ENCODE results near the gene COL19A1. TPM values are rescaled to one million over a fixed set of nuclear protein-coding genes. Genes with fewer than 3 reads are reported as not detected.

The COL19A1 gene
- total RNA-seq, 4 donors from 2014 or later, result 0.19 TPM; not detected in 3

DNA sequence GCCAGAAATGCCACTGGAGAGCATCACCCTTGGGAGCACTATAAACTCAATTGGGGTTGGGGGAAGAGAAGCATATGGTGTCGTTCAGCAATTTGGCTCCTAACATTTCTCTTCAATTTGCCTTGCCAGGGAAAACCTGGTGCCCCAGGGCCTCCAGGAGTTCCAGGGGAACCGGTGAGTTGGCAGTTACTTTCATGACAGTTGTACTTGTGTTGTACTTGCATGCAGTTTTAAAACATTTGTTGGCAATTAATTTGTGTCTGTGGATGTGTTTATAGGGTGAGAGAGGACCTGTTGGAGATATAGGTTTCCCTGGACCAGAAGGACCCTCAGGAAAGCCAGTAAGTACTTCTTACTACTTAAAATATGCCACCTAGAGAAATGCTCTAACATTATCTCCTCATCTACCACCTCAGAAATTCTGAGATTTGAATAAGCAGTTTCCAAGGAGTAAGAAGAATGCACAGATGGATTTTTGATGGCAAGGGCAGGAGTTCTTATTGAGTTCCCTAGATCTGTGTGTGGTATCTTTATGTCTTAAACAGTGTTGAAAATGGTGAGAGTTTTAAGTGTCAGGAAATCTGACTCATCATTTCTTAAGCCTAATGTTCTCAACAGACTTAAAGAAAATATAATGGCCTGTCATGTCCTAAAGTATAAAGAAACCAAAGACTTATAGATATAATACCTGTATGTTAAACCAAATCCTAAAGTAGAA, 314.0 kb downstream of the COL19A1 start:
- no peaks in the 10 kb centered on the region for H3K4me1 ChIP-seq
- no peaks in the 10 kb centered on the region for H3K27me3 ChIP-seq
- 66 to 78% methylated on average over 1 to 2 of the region's 2 CpGs for WGBS, 2 donors
- TF ChIP-seq, protein P1, sequence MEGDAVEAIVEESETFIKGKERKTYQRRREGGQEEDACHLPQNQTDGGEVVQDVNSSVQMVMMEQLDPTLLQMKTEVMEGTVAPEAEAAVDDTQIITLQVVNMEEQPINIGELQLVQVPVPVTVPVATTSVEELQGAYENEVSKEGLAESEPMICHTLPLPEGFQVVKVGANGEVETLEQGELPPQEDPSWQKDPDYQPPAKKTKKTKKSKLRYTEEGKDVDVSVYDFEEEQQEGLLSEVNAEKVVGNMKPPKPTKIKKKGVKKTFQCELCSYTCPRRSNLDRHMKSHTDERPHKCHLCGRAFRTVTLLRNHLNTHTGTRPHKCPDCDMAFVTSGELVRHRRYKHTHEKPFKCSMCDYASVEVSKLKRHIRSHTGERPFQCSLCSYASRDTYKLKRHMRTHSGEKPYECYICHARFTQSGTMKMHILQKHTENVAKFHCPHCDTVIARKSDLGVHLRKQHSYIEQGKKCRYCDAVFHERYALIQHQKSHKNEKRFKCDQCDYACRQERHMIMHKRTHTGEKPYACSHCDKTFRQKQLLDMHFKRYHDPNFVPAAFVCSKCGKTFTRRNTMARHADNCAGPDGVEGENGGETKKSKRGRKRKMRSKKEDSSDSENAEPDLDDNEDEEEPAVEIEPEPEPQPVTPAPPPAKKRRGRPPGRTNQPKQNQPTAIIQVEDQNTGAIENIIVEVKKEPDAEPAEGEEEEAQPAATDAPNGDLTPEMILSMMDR (IDR thresholded peaks at IDR 0.05), result no peak
- TF ChIP-seq POLR2A (IDR thresholded peaks at IDR 0.05), result no peak
- no peak overlapping the region for H3K27ac ChIP-seq
- no peaks in the 10 kb centered on the region for H3K36me3 ChIP-seq
- no peaks in the 10 kb centered on the region for H3K9me3 ChIP-seq
- no peak overlapping the region for H3K4me3 ChIP-seq
- DNase-seq, result no peak
- intact Hi-C loops (cut with DNase I), result no loop called here

DNA sequence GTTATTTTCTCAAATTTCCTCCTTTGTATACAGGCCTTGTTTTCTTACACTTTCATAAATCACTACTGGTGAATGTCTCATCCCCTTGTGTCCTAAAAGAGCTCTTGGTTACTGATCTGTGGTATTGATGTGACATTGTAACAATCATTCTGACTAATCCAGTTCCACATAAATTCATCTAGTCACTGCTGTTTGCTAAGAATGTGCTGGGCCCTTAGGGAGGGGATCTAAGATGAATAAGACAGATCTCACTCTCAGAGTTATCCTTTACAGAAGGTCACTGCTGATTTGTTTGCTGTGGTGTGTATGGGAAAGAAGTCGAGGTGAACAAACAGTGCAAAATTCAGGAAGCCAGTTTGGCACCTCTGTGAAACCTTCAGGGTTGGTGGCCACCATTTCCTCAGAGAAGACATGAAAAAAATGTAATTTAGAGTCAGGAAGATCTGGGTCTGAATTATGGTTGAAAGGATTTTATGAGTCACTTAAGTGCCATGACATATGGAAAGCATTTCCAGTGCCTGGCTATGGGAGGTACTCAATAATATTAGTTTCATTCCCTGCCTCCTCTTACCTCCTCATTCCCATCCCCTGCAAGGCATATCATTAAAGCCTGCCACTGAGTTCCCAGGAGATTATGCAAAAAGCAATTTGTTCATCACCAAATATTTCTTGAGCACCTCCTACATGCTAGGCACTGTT, 314.7 kb downstream of the COL19A1 start:
- Histone ChIP-seq H3K4me1 (no peaks in the 10 kb centered on the region), H3K9me3 (no peaks in the 10 kb centered on the region), H3K36me3 (no peaks in the 10 kb centered on the region), H3K27me3 (no peaks in the 10 kb centered on the region), H3K4me3 (no peak overlapping the region), H3K27ac (no peak overlapping the region)
- 8 to 27% methylated on average over 1 of the region's 1 CpG for WGBS, 2 donors
- TF ChIP-seq, protein P1 (IDR thresholded peaks at IDR 0.05), result no peak
- no peak for TF ChIP-seq POLR2A (IDR thresholded peaks at IDR 0.05)
- intact Hi-C loops (cut with DNase I), result no loop called here
- DNase-seq, result no peak

DNA sequence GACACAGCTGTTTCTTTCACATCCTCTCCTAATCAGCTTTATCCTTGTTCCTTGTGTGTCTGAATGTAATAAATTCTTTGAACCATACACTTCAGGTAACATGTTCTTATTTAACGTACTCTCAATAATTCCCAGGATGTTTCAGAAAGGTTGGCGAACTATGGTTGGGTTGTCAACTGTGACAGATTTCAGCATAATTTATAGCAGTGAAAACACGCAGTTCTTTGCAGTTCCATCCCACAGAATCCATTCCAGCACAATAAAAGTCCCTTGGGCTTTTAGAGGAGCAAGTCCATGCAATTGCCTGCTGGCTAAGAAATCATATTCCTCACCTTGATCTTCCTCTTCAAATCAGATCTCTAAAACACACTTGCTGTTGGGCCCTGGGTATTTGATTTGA, 317.2 kb downstream of the COL19A1 start:
- Histone ChIP-seq H3K36me3 (no peaks in the 10 kb centered on the region), H3K4me1 (no peaks in the 10 kb centered on the region), H3K4me3 (no peak overlapping the region), H3K27ac (no peak overlapping the region), H3K9me3 (no peaks in the 10 kb centered on the region), H3K27me3 (no peaks in the 10 kb centered on the region)
- no peak for DNase-seq
- intact Hi-C loops (cut with DNase I), result no loop called here
- TF ChIP-seq POLR2A (IDR thresholded peaks at IDR 0.05), result no peak
- TF ChIP-seq, protein P1 (IDR thresholded peaks at IDR 0.05), result no peak
- WGBS, 2 donors, result 15 to 31% methylated on average over 3 of the region's 3 CpGs

DNA sequence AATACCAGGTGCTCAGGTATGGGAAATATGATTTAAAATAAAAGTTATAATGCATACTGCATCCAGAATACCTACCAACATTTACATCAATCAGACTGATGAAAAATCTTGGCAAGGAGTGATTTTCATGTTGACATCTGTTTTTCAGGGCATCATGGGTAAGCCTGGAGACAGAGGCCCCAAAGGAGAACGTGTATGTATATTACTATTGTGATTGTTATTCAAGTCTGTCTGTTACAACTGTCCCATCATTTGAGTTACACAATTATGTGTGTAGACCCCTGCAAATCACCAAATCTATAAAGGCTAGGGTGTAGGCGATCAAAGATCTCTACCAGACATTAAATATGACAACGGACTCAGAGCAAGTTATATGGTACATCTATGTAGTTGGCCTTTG, 318.4 kb downstream of the COL19A1 start:
- intact Hi-C loops (cut with DNase I), result no loop called here
- H3K27ac ChIP-seq, result no peak overlapping the region
- H3K4me3 ChIP-seq, result no peak overlapping the region
- TF ChIP-seq POLR2A (IDR thresholded peaks at IDR 0.05), result no peak
- TF ChIP-seq, protein P1 (IDR thresholded peaks at IDR 0.05), result no peak
- H3K27me3 ChIP-seq, result no peaks in the 10 kb centered on the region
- WGBS, 2 donors, result 76 to 78% methylated on average over 3 of the region's 3 CpGs
- no peak for DNase-seq
- no peaks in the 10 kb centered on the region for H3K36me3 ChIP-seq
- no peaks in the 10 kb centered on the region for H3K4me1 ChIP-seq
- no peaks in the 10 kb centered on the region for H3K9me3 ChIP-seq

DNA sequence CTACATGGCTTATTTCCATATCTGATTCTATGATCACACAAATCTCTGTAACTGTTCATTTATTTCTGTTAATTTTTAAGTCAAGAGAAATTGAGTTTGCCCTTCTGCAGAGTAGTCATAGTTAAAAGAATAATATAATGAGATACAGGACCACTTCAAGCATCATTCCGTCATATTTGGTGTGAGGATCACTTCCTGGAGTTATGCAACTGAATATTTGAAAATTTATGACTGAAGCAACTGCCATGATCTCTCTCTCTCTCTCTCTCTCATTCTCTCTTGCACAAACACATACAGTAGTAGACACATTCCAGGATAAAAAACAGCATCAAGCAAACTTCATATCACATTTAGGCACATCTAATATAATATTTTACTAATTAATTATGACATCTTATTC, 320.1 kb downstream of the COL19A1 start:
- intact Hi-C loops (cut with DNase I), result no loop called here
- 67 to 75% methylated on average over 1 of the region's 1 CpG for WGBS, 2 donors
- Histone ChIP-seq H3K36me3 (no peaks in the 10 kb centered on the region), H3K4me3 (no peak overlapping the region), H3K27me3 (no peaks in the 10 kb centered on the region), H3K4me1 (no peaks in the 10 kb centered on the region), H3K27ac (no peak overlapping the region), H3K9me3 (no peaks in the 10 kb centered on the region)
- no peak for DNase-seq
- TF ChIP-seq, protein P1 (IDR thresholded peaks at IDR 0.05), result no peak
- no peak for TF ChIP-seq POLR2A (IDR thresholded peaks at IDR 0.05)
